Peyer's patch (tissue), 4 donors: ENCODE data around the gene FTMT. TPM values are rescaled to one million over a fixed set of nuclear protein-coding genes. Genes with fewer than 3 reads are reported as not detected.
"Not testable (repeated sequence)": the region's sequence is repeated elsewhere in the genome, so short reads cannot be mapped to it uniquely, and the experiment has no call there.

ENCODE experiments used
- DNase-seq, 3 donors: peaks; one replicate each; pipeline ENCODE4 v3.0.0-alpha.2; 2017 to 2019
- H3K27ac ChIP-seq, 4 donors: fragments of 200-600 bp; sonication (generic); one replicate each; pipeline ENCODE4 v1.5.1; 2016 to 2019
- H3K27me3 ChIP-seq, 2 donors: fragments of 200-600 bp; sonication (generic); one replicate each; pipeline ENCODE4 v1.5.1; 2019
- H3K36me3 ChIP-seq, 3 donors: fragments of 200-600 bp; sonication (generic); one replicate each; pipeline ENCODE4 v1.5.1; 2016 to 2019
- H3K4me1 ChIP-seq, 4 donors: fragments of 200-600 bp; sonication (generic); one replicate each; pipeline ENCODE4 v1.5.1; 2016 to 2019
- H3K4me3 ChIP-seq, 4 donors: fragments of 200-600 bp; sonication (generic); 1 replicate in 3 of 4; 2 replicates in 1 of 4; pipeline ENCODE4 v1.5.1; 2016 to 2019; ENCODE audit warnings: mild to moderate bottlenecking in 1 of 4
- H3K9me3 ChIP-seq, 4 donors: fragments of 200-600 bp; sonication (generic); one replicate each; pipeline ENCODE4 v1.5.1; 2016 to 2019; ENCODE audit warnings: mild to moderate bottlenecking in 1 of 4
- POLR2A ChIP-seq, 2 donors: fragments of 450-650 bp; IDR thresholded peaks; one replicate each; pipeline ENCODE4 v1.5.1; 2017; ENCODE audit warnings: antibody characterized with exemption in 2 of 2, mild to moderate bottlenecking in 2 of 2, moderate library complexity in 2 of 2
- total RNA-seq, 4 donors: library from RNA; depleted of rRNA; stranded (reverse); fragments of >200 nt; gene quantifications; one replicate each; pipeline ENCODE4 v1.1.0, GENCODE V29; 2016
- TF ChIP-seq, protein P1 (sequence below), 6 experiments: fragments of 450-650 bp in 4 of 6; fragments of 200-600 bp in 2 of 6; sonication (generic) in 1 of 6; IDR thresholded peaks; one replicate each; pipeline ENCODE4 v1.5.1; 2017 to 2019; ENCODE audit warnings: antibody characterized with exemption in 6 of 6, mild to moderate bottlenecking in 3 of 6, moderate library complexity in 1 of 6

FTMT gene
- total RNA-seq, result not detected

DNA sequence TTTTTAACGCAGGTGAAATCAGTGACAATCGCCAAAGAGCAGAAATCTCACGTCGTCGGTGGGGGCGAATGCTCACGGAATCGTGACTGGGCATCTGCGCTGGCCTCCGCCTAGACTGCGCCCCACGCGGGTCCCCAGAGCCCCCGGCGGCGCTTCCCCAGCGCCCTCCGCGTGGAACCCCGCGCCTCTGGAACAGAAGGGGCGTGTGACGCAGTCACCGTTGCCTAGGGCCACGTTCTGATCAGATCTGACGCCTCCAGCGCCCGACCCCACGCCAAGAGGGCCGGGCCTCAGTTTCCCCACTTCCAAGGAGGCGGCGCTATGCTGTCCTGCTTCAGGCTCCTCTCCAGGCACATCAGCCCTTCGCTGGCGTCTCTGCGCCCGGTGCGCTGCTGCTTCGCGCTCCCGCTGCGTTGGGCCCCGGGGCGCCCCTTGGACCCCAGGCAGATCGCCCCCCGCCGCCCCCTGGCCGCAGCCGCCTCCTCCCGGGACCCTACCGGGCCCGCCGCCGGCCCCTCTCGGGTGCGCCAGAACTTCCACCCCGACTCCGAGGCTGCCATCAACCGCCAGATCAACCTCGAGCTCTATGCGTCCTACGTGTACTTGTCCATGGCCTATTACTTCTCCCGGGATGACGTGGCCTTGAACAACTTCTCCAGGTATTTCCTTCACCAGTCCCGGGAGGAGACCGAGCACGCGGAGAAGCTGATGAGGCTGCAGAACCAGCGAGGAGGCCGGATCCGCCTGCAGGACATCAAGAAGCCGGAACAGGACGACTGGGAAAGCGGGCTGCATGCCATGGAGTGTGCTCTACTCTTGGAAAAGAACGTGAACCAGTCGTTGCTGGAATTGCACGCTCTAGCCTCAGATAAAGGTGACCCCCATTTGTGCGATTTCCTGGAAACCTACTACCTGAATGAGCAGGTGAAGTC is at the start of gene FTMT:
TSS of gene FTMT (plus strand) at position 240 of the 932 bp plus-strand sequence. CDS start at position 322, 82 bp downstream.
- H3K27me3 ChIP-seq, result no peaks in the 10 kb centered on the region
- no peak within 1 kb of the TSS for H3K27ac ChIP-seq
- no peaks in the 10 kb centered on the region for H3K9me3 ChIP-seq
- DNase-seq, result no peak
- no peak within 1 kb of the TSS for H3K4me3 ChIP-seq
- no peaks in the 10 kb centered on the region for H3K36me3 ChIP-seq
- TF ChIP-seq, protein P1, sequence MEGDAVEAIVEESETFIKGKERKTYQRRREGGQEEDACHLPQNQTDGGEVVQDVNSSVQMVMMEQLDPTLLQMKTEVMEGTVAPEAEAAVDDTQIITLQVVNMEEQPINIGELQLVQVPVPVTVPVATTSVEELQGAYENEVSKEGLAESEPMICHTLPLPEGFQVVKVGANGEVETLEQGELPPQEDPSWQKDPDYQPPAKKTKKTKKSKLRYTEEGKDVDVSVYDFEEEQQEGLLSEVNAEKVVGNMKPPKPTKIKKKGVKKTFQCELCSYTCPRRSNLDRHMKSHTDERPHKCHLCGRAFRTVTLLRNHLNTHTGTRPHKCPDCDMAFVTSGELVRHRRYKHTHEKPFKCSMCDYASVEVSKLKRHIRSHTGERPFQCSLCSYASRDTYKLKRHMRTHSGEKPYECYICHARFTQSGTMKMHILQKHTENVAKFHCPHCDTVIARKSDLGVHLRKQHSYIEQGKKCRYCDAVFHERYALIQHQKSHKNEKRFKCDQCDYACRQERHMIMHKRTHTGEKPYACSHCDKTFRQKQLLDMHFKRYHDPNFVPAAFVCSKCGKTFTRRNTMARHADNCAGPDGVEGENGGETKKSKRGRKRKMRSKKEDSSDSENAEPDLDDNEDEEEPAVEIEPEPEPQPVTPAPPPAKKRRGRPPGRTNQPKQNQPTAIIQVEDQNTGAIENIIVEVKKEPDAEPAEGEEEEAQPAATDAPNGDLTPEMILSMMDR (IDR thresholded peaks at IDR 0.05), result no peak
- H3K4me1 ChIP-seq, result no peaks in the 10 kb centered on the region

DNA sequence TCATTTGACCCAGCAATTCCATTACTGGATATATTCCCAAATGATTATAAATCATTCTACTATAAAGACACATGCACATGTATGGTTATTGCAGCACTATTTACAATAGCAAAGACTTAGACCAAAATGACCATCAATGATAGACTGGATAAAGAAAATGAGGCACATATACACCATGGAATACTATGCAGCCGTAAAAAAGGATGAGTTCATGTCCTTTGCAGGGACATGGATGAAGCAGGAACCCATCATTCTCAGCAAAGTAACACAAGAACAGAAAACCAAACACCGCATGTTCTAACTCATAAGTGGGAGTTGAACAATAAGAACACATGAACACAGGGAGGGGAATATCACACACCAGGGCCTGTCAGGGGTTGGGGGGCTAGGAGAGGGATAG is 46.4 kb upstream of the FTMT start:
- H3K27ac ChIP-seq, H3K27me3 ChIP-seq, DNase-seq, H3K4me1 ChIP-seq, H3K9me3 ChIP-seq, H3K4me3 ChIP-seq, H3K36me3 ChIP-seq: not testable (repeated sequence)

DNA sequence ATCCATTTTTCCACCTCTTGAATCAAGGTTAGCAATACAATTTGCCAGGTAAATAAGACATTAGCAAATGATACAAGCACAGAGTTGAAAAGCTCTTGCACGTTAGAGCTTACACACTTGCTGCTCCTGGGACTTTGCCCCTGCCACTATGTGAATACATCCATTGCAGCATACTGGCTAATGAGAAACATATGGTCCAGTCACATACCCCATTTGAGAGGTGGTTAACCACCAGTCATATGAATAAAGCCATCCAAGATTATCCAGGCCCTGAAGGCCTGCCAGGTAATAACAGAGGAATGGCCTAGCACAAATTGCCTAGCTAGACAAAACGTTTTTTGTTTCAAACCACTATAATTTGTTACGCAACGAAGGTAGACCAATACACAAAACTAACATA is 45.8 kb upstream of the FTMT start:
- Histone ChIP-seq H3K4me3 (no peak overlapping the region), H3K27me3 (no peaks in the 10 kb centered on the region), H3K4me1 (no peaks in the 10 kb centered on the region), H3K27ac (no peak overlapping the region), H3K9me3 (no peaks in the 10 kb centered on the region), H3K36me3 (no peaks in the 10 kb centered on the region)
- TF ChIP-seq, protein P1 (IDR thresholded peaks at IDR 0.05), result no peak
- no peak for TF ChIP-seq POLR2A (IDR thresholded peaks at IDR 0.05)
- DNase-seq, result no peak

DNA sequence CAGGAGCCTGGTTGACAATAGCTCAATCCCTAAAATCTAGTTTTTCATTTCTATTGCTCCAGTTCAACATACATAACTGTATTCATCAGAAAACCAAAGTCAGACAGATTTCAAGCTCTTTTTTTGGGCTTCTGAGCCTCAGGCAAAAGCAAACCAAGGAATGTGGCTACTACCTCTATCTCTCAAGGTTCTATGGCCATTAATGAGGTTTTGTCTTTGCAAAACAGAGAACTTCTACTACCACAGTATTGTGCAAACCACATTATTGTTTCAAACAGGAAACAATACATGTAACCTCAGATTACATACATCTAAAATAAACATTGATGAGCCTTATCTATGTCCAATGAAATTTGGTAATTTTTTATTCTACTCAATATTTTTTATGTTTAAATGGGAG is 35.5 kb upstream of the FTMT start:
- TF ChIP-seq POLR2A (IDR thresholded peaks at IDR 0.05), result no peak
- TF ChIP-seq, protein P1 (IDR thresholded peaks at IDR 0.05), result no peak
- Histone ChIP-seq H3K27ac (no peak overlapping the region), H3K36me3 (no peaks in the 10 kb centered on the region), H3K9me3 (no peaks in the 10 kb centered on the region), H3K4me1 (no peaks in the 10 kb centered on the region), H3K4me3 (no peak overlapping the region), H3K27me3 (no peaks in the 10 kb centered on the region)
- no peak for DNase-seq

DNA sequence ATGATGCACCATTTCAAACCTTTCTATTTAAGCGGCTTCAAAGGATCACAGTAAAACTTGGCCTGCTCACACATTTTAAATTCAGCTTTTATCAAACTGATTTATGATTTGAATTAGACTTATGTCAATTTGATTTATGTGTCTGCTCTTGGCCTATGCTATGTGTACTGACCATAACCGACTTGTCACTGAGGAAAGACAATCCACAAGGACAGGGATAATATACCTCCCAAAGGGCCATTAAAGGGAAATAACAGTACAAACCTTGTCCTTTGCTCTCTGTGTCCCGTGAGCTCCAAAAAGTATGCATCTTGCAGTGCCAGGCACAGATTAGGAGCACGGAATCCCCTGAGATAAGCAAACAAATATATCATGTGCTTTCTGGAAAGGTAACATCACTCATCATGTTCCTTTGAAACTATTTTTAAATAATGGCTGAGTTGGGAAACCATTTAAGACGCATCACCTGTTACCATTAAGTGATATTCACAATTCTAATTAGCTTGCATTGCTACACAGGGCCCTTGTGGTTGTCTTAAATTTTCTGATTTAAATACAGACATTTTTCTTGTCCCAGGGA is 31.9 kb upstream of the FTMT start:
- TF ChIP-seq, protein P1 (IDR thresholded peaks at IDR 0.05), result no peak
- no peak for TF ChIP-seq POLR2A (IDR thresholded peaks at IDR 0.05)
- Histone ChIP-seq H3K9me3 (no peaks in the 10 kb centered on the region), H3K4me3 (no peak overlapping the region), H3K27me3 (no peaks in the 10 kb centered on the region), H3K27ac (no peak overlapping the region), H3K36me3 (no peaks in the 10 kb centered on the region), H3K4me1 (no peaks in the 10 kb centered on the region)
- no peak for DNase-seq

DNA sequence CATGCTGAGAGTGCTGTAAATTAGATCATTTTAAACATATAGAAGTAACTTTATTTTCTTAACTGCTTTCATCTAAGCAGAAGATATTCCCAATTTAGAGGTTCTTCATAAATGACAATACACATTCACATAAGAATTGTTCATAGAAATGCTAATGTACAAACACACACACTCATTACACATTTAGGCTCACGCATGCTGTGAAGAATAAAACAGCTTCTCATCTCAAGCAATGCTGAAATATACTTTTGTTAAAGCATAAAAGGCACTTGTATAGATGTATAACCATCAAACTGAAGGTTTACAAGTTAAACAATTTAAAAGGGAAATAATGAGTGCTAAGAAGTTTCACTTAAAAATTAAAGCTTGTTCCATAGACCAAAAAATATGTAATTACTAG is 18.1 kb upstream of the FTMT start:
- TF ChIP-seq, protein P1 (IDR thresholded peaks at IDR 0.05), result no peak
- no peak for TF ChIP-seq POLR2A (IDR thresholded peaks at IDR 0.05)
- no peaks in the 10 kb centered on the region for H3K36me3 ChIP-seq
- DNase-seq, result no peak

More for the DNA sequence above, 18.1 kb upstream of the FTMT start:
- Histone ChIP-seq H3K4me3 (no peak overlapping the region), H3K9me3 (no peaks in the 10 kb centered on the region), H3K27me3 (no peaks in the 10 kb centered on the region), H3K4me1 (no peaks in the 10 kb centered on the region), H3K27ac (no peak overlapping the region)
